Left lung (tissue), 10 donors: Measurements from ENCODE around the gene TYSND1. TPM values are rescaled to one million over a fixed set of nuclear protein-coding genes. Genes with fewer than 3 reads are reported as not detected.

Experiments used
- ATAC-seq: fragments of 200-7000 bp; cut with Tn5 transposase; one replicate; pipeline ENCODE4 v1.9.1; 2020; ENCODE audit warnings: moderate library complexity
- DNase-seq, 4 donors: peaks; one replicate each; pipeline ENCODE4 v3.0.0-alpha.2; 2013 to 2020
- H3K27ac ChIP-seq, 2 donors: fragments of 200-600 bp; sonication (generic) in 1 of 2; one replicate each; pipeline versions ENCODE4 v1.5.0 to v1.8.0; 2020 to 2021
- H3K27me3 ChIP-seq, 2 donors: fragments of 200-600 bp; sonication (generic) in 1 of 2; one replicate each; pipeline versions ENCODE4 v1.5.0 to v1.8.0; 2020 to 2021
- H3K36me3 ChIP-seq, 2 donors: fragments of 200-600 bp; sonication (generic) in 1 of 2; one replicate each; pipeline versions ENCODE4 v1.5.0 to v1.8.0; 2020 to 2021
- H3K4me1 ChIP-seq, 2 donors: fragments of 200-600 bp; one replicate each; pipeline ENCODE4 v1.8.0; 2021
- H3K4me3 ChIP-seq, 2 donors: fragments of 200-600 bp; sonication (generic) in 1 of 2; one replicate each; pipeline versions ENCODE4 v1.5.0 to v1.8.0; 2020 to 2021; ENCODE audit warnings: mild to moderate bottlenecking in 1 of 2
- H3K9me3 ChIP-seq, 2 donors: fragments of 200-600 bp; sonication (generic) in 1 of 2; one replicate each; pipeline versions ENCODE4 v1.5.0 to v1.8.0; 2020 to 2021
- CTCF ChIP-seq, 2 donors: fragments of 200-600 bp; sonication (generic) in 1 of 2; IDR thresholded peaks; one replicate each; pipeline versions ENCODE4 v1.5.0 to v1.8.0; 2021; ENCODE audit warnings: antibody characterized with exemption in 2 of 2
- intact Hi-C, 2 donors: fragments of 100-400 bp; cut with DNase I; formaldehyde crosslinking; loops; one replicate each; pipeline versions ENCODE4 v1.11.2 to v1.14.2; 2022
- polyA plus RNA-seq, 6 donors: library from polyadenylated mRNA; unstranded; fragments of 120-200 nt; gene quantifications; one replicate each; pipeline ENCODE4 v1.2.1, GENCODE V29; 2013; ENCODE audit not compliant: insufficient read length in 6 of 6
- total RNA-seq, 2 donors: library from RNA; stranded (reverse); fragmentation: NEBNext Ultra II Directional; extraction: Animal tissue kit (Norgen Biotek cat#: 25700); gene quantifications; one replicate each; pipeline ENCODE4 v1.2.1, GENCODE V29; 2021
- donor health status: DM: no; HTN: yes; CAD: no.
- donor health status: DM: no; HTN: no; CAD: no.

The TYSND1 gene
- total and polyA plus RNA-seq, 8 donors = 10.2 to 14.5 (median 12.7) TPM

- ATAC-seq (no peak), DNase-seq (no peak)
- peaks cover 14 to 24% of the 10 kb centered on the region in 2 donors for H3K4me1 ChIP-seq
- peaks cover 0 to 59% of the 10 kb centered on the region in 2 donors for H3K36me3 ChIP-seq
- H3K27ac ChIP-seq = no peak overlapping the region
- no peak for TF ChIP-seq CTCF (IDR thresholded peaks at IDR 0.05)
- no peaks in the 10 kb centered on the region for H3K27me3 ChIP-seq
- no peaks in the 10 kb centered on the region for H3K9me3 ChIP-seq
- no peak overlapping the region for H3K4me3 ChIP-seq
- intact Hi-C loops = no loop called here
Measured at GRCh38 chr10:70148516-70148915, 2.0 kb upstream of the TYSND1 start.

- Histone ChIP-seq H3K27me3 (no peaks in the 10 kb centered on the region), H3K9me3 (no peaks in the 10 kb centered on the region), H3K4me1 (peaks cover 14 to 24% of the 10 kb centered on the region in 2 donors), H3K4me3 (peak overlapping the region in 1 of 2 donors; percentile 62), H3K36me3 (peaks cover 0 to 46% of the 10 kb centered on the region in 2 donors), H3K27ac (peak overlapping the region; percentile 93 to 96)
- DNase-seq (no peak), ATAC-seq (no peak)
- no peak for TF ChIP-seq CTCF (IDR thresholded peaks at IDR 0.05)
- intact Hi-C loops = no loop called here
Measured at GRCh38 chr10:70147259-70147625, 742 bp upstream of the TYSND1 start.

- Histone ChIP-seq H3K4me3 (peak overlapping the region; percentile 62 to 92), H3K36me3 (peaks cover 0 to 32% of the 10 kb centered on the region in 2 donors), H3K9me3 (no peaks in the 10 kb centered on the region), H3K4me1 (peaks cover 14 to 24% of the 10 kb centered on the region in 2 donors), H3K27ac (peak overlapping the region; percentile 93 to 96), H3K27me3 (no peaks in the 10 kb centered on the region)
- intact Hi-C loops = no loop called here
- peak; percentile 76 for ATAC-seq
- peak; percentile 52 to 58 for TF ChIP-seq CTCF (IDR thresholded peaks at IDR 0.05)
- peak; percentile 70 to 94 (median 73) for DNase-seq
Measured at GRCh38 chr10:70145666-70146488, 623 bp downstream of the TYSND1 start.

- ATAC-seq (no peak), DNase-seq (no peak)
- H3K9me3 ChIP-seq = no peaks in the 10 kb centered on the region
- TF ChIP-seq CTCF (IDR thresholded peaks at IDR 0.05) = no peak
- peaks cover 14 to 24% of the 10 kb centered on the region in 2 donors for H3K4me1 ChIP-seq
- peaks cover 0 to 26% of the 10 kb centered on the region in 2 donors for H3K36me3 ChIP-seq
- H3K4me3 ChIP-seq = peak overlapping the region; percentile 62 to 92
- H3K27ac ChIP-seq = peak overlapping the region; percentile 93 to 96
- H3K27me3 ChIP-seq = no peaks in the 10 kb centered on the region
- intact Hi-C loops = no loop called here
Measured at GRCh38 chr10:70145166-70145665, 1.3 kb downstream of the TYSND1 start.

GRCh38 chr10:70144372-70145110 is 2.0 kb downstream of the TYSND1 start:
- ATAC-seq = no peak
- no peak for DNase-seq
- H3K9me3 ChIP-seq = no peaks in the 10 kb centered on the region
- peak overlapping the region in 1 of 2 donors; percentile 62 for H3K4me3 ChIP-seq
- H3K36me3 ChIP-seq = peaks cover 0 to 22% of the 10 kb centered on the region in 2 donors
- no peak for TF ChIP-seq CTCF (IDR thresholded peaks at IDR 0.05)
- intact Hi-C loops = no loop called here
- no peaks in the 10 kb centered on the region for H3K27me3 ChIP-seq
- peaks cover 14 to 24% of the 10 kb centered on the region in 2 donors for H3K4me1 ChIP-seq
- no peak overlapping the region for H3K27ac ChIP-seq
